Measurements from ENCODE around the gene LRRC10B.

The LRRC10B gene

DNA sequence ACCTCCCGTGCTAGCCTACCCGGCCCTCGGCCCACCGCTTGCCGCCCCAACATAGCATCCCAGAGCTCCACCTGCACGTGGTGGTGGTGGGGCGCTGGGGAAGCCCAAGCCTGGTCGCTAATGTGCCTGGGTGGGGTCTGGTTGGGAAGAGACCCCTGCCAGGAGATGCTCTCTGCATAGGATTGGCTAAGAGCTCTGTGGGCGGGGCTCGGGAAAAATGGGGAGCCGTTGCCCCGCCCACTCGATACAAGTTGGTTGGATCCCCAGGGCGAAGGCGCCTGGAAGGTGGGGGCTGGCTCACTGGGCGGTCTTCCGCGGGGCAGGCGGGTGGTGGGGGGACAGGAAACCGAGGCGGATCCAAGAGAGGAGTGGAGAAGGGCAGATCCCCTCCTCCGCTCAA lies 7.6 kb downstream of the LRRC10B start:
- TF ChIP-seq SIN3A (IDR thresholded peaks at IDR 0.05; ENCODE audit: borderline replicate concordance, insufficient read depth, low read length) (no peak), POLR2AphosphoS5 (IDR thresholded peaks at IDR 0.05; ENCODE audit: low read depth, low read length) (no peak), FOXP2 (optimal IDR thresholded peaks at IDR 0.05; ENCODE audit: borderline replicate concordance, extremely low read depth, extremely low read length, insufficient read depth) (no peak)
- TF ChIP-seq, protein P1, sequence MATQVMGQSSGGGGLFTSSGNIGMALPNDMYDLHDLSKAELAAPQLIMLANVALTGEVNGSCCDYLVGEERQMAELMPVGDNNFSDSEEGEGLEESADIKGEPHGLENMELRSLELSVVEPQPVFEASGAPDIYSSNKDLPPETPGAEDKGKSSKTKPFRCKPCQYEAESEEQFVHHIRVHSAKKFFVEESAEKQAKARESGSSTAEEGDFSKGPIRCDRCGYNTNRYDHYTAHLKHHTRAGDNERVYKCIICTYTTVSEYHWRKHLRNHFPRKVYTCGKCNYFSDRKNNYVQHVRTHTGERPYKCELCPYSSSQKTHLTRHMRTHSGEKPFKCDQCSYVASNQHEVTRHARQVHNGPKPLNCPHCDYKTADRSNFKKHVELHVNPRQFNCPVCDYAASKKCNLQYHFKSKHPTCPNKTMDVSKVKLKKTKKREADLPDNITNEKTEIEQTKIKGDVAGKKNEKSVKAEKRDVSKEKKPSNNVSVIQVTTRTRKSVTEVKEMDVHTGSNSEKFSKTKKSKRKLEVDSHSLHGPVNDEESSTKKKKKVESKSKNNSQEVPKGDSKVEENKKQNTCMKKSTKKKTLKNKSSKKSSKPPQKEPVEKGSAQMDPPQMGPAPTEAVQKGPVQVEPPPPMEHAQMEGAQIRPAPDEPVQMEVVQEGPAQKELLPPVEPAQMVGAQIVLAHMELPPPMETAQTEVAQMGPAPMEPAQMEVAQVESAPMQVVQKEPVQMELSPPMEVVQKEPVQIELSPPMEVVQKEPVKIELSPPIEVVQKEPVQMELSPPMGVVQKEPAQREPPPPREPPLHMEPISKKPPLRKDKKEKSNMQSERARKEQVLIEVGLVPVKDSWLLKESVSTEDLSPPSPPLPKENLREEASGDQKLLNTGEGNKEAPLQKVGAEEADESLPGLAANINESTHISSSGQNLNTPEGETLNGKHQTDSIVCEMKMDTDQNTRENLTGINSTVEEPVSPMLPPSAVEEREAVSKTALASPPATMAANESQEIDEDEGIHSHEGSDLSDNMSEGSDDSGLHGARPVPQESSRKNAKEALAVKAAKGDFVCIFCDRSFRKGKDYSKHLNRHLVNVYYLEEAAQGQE (IDR thresholded peaks at IDR 0.05; ENCODE audit: insufficient read depth in 1 of 2, low read depth in 2 of 2, low read length in 2 of 2): no peak

DNA sequence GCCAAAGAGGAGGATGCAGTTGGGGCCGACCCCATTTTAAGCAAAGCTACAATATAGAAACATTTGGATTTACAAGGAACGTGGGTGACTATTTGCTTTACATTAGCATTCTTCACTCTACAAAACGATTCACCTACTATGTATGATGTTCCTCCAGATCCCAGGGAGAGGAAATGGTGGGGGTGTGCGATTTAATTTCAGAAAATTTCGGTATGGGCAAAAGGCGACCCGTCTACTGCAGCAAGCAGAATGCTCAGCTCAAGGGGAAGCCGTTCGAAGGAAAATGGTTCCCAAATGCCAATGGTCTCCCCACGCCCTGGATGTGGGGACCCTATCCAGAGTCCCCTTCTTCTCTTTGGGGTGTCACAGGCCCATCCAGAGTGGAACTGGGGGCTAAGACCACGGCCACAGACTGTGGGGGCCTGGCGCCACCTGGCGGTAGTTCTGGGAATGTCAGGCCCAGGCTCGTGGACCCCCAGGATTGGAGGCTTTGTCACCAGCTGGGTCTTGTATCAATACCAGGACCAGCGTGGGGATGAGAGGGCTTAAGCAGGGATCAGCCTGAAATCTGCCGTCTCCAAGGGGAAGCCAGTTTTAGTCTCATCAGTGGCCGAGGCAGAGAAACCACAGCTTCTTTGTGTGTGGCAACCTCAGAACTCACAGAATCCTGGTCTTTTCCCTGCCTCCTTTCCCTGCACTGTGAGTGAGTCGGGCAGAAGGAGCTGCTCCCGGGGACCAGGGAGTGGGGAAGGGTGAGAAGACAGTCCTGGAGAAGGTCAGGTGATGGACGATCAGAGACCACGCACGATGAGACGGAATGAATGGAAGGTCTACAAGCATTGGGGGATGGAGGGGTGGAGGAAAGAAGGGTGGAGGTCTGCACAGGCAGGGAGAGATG lies 8.4 kb downstream of the LRRC10B start:
- TF ChIP-seq, protein P1 (IDR thresholded peaks at IDR 0.05; ENCODE audit: insufficient read depth in 1 of 2, low read depth in 2 of 2, low read length in 2 of 2): no peak
- TF ChIP-seq FOXP2 (optimal IDR thresholded peaks at IDR 0.05; ENCODE audit: borderline replicate concordance, extremely low read depth, extremely low read length, insufficient read depth): peak; percentile 47

DNA sequence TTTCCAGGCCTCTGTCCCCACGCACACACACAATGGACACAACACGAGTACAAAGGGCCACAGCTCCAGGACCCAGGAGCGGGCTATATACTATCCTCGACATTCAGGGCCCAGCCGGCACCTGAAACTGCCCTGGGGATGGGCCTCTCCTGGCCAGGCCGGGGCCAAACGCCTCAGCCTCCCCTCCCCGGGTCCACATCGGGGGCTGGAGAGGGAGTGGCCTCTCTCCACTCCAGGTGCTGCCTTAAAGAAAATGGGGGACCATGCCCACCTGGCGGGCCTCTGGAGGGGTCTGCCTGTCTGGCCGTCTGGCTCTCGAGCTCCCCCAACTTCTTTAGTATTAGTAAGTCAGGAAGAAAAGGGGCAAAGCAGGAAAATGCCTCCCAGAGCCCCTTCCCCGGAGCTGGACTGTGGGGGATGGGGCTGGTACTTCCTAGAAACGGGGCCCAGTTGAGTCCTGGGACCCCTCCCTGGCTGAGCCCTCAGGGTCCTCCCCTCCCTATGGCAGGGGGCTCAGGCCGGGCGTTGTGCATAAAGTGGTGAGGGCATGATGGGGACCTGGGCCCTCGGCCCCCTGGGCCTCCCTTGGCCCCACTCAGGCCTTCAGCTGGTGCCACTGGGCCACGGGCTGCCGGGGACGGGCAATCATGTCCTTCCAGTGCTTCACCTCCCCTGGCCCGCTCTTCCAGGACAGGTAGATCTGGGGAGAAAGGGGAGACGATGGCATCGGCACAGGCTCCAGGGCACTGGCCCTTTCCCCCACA lies 9.7 kb downstream of the LRRC10B start:
- no peak for TF ChIP-seq SIN3A (IDR thresholded peaks at IDR 0.05; ENCODE audit: borderline replicate concordance, insufficient read depth, low read length)
- no peak for TF ChIP-seq POLR2AphosphoS5 (IDR thresholded peaks at IDR 0.05; ENCODE audit: low read depth, low read length)
- no peak for TF ChIP-seq FOXP2 (optimal IDR thresholded peaks at IDR 0.05; ENCODE audit: borderline replicate concordance, extremely low read depth, extremely low read length, insufficient read depth)
- no peak for TF ChIP-seq TAF1 (IDR thresholded peaks at IDR 0.05; ENCODE audit: borderline replicate concordance, insufficient read depth, low read length)
- TF ChIP-seq, protein P1 (IDR thresholded peaks at IDR 0.05; ENCODE audit: insufficient read depth in 1 of 2, low read depth in 2 of 2, low read length in 2 of 2): no peak

DNA sequence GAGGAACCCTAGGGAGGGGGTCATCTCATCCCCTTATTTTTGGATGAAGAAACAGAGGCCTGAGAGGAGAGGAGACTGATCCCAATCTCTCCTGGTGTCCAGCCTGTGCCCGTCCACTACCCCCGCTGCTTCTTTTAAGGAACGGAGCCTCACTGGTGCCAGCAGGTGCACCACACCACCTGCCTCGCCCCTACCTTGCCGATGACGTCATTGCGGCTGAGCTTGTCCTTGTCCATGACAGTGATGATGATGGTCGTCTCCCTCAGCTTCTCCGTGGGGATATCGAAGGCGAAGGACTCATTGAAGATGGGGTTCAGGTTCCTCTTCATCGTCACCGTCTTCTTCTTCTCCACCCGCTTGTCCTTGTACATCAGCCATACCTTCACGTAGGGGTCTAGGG lies 14.3 kb downstream of the LRRC10B start:
- TF ChIP-seq POLR2AphosphoS5 (IDR thresholded peaks at IDR 0.05; ENCODE audit: low read depth, low read length) (no peak), SIN3A (IDR thresholded peaks at IDR 0.05; ENCODE audit: borderline replicate concordance, insufficient read depth, low read length) (no peak), FOXP2 (optimal IDR thresholded peaks at IDR 0.05; ENCODE audit: borderline replicate concordance, extremely low read depth, extremely low read length, insufficient read depth) (no peak), TAF1 (IDR thresholded peaks at IDR 0.05; ENCODE audit: borderline replicate concordance, insufficient read depth, low read length) (no peak)
- TF ChIP-seq, protein P1 (IDR thresholded peaks at IDR 0.05; ENCODE audit: insufficient read depth in 1 of 2, low read depth in 2 of 2, low read length in 2 of 2): no peak
